GM12878 (cell line): ENCODE data around the gene ZBTB7B. TPM values are rescaled to one million over a fixed set of nuclear protein-coding genes. Genes with fewer than 3 reads are reported as not detected.
A peak's percentile ranks its signal among the peaks of the same experiment; 100 is the strongest.

Experiments
- ATAC-seq: fragments of 200-7000 bp; cut with Tn5 transposase; 3 replicates; pipeline ENCODE4 v1.9.1; 2020; ENCODE audit warnings: mild to moderate bottlenecking, moderate library complexity
- BruUV-seq: library from RNA; stranded (reverse); fragments of 400-500 nt; replicated peaks from 2 replicates; lab custom pipeline; 2021; lab: Mats Ljungman, UMichigan
- CTCF ChIA-PET: fragments of 300-600 bp; sonication (Branson Sonifier 250); formaldehyde crosslinking; extraction: SDS; loops from one replicate; lab custom pipeline; 2021; ENCODE audit warnings: inconsistent platforms; lab: Yijun Ruan, JAX
- POLR2A ChIA-PET: fragments of 350-600 bp; formaldehyde crosslinking; extraction: SDS; loops from one replicate; lab custom pipeline; 2021; ENCODE audit warnings: inconsistent platforms; lab: Charles Lee
- RAD21 ChIA-PET: fragments of 300-600 bp; sonication (Branson Sonifier 250); formaldehyde crosslinking; loops from one replicate; lab custom pipeline; 2023; ENCODE audit warnings: antibody characterized with exemption; ENCODE audit not compliant: unreplicated experiment; lab: Charles Lee
- SMC1A ChIA-PET: fragments of 300-600 bp; sonication (Branson Sonifier 250); formaldehyde crosslinking; loops from one replicate; lab custom pipeline; 2023; ENCODE audit not compliant: unreplicated experiment, uncharacterized antibody; lab: Charles Lee
- DNase-seq: peaks from one replicate; pipeline ENCODE4 v3.0.0-alpha.2; 2011; ENCODE audit warnings: low read depth, low spot score
- FAIRE-seq: peaks from 3 replicates; lab custom pipeline; 2011; peaks lifted over from hg19 to GRCh38; lab: Jason Lieb, UNC
- H2AFZ ChIP-seq: 2 replicates; pipeline ENCODE4 v1.6.0; 2011; ENCODE audit warnings: low read depth, low read length, control low read depth; ENCODE audit not compliant: control insufficient read depth
- H3K27ac ChIP-seq: 2 replicates; pipeline ENCODE4 v1.5.1; 2011; ENCODE audit warnings: control low read depth; ENCODE audit not compliant: control insufficient read depth, insufficient read depth
- H3K27me3 ChIP-seq, 2 experiments: replicated peaks in 1 of 2; 2 replicates each; pipeline versions ENCODE4 v1.6.0 to v1.6.1; 2011; ENCODE audit warnings: low read length in 1 of 2; ENCODE audit not compliant: control insufficient read depth in 2 of 2, insufficient read depth in 2 of 2
- H3K36me3 ChIP-seq, 2 experiments: 2 replicates each; pipeline ENCODE4 v1.5.1; 2011; ENCODE audit warnings: low read length in 1 of 2; ENCODE audit not compliant: control insufficient read depth in 2 of 2, insufficient read depth in 2 of 2
- H3K4me1 ChIP-seq: 2 replicates; pipeline ENCODE4 v1.6.1; 2011; ENCODE audit warnings: mild to moderate bottlenecking, low read length, moderate library complexity, mixed read lengths; ENCODE audit not compliant: control insufficient read depth, insufficient read depth
- H3K4me2 ChIP-seq: 2 replicates; pipeline ENCODE4 v1.6.0; 2011; ENCODE audit warnings: control low read depth; ENCODE audit not compliant: control insufficient read depth, insufficient read depth
- H3K4me3 ChIP-seq: fragments of 200-600 bp; sonication (generic); 2 replicates; pipeline ENCODE4 v1.5.1; 2016
- H3K79me2 ChIP-seq: 2 replicates; pipeline ENCODE4 v1.6.0; 2011; ENCODE audit warnings: low read length; ENCODE audit not compliant: control insufficient read depth, insufficient read depth
- H3K9ac ChIP-seq: 2 replicates; pipeline ENCODE4 v1.8.0; 2011; ENCODE audit warnings: low read length, control low read depth, mixed read lengths; ENCODE audit not compliant: control insufficient read depth, insufficient read depth
- H3K9me3 ChIP-seq: replicated peaks from 3 replicates; pipeline ENCODE4 v1.5.1; 2011; ENCODE audit warnings: mild to moderate bottlenecking, low read length; ENCODE audit not compliant: control insufficient read depth, insufficient read depth
- H4K20me1 ChIP-seq: 2 replicates; pipeline ENCODE4 v1.6.0; 2011; ENCODE audit not compliant: control insufficient read depth, insufficient read depth
- BACH1 ChIP-seq: fragments of 450-650 bp; IDR thresholded peaks from 2 replicates; pipeline ENCODE4 v1.6.1; 2017; ENCODE audit warnings: mild to moderate bottlenecking, borderline replicate concordance
- CUX1 ChIP-seq: IDR thresholded peaks from 2 replicates; pipeline ENCODE4 v1.6.1; 2012; ENCODE audit warnings: improper control_type of control experiment, low read depth, low read length; ENCODE audit not compliant: insufficient replicate concordance
- EGR1 ChIP-seq, 2 experiments: IDR thresholded peaks; 1 replicate in 1 of 2; 2 replicates in 1 of 2; pipeline ENCODE4 v1.6.1; 2011 to 2012; ENCODE audit warnings: low read depth in 2 of 2, low read length in 2 of 2, borderline replicate concordance in 1 of 2, mild to moderate bottlenecking in 1 of 2, moderate library complexity in 1 of 2
- MXI1 ChIP-seq: fragments of 150-350 bp; IDR thresholded peaks from 2 replicates; pipeline ENCODE4 v1.6.1; 2011; ENCODE audit warnings: low read depth, mild to moderate bottlenecking, inconsistent platforms, low read length, improper control_type of control experiment
- NR2C1 ChIP-seq: fragments of 450-650 bp; IDR thresholded peaks from 2 replicates; pipeline ENCODE4 v1.6.1; 2017; ENCODE audit warnings: antibody characterized with exemption, mild to moderate bottlenecking, moderate library complexity
- NR2F1 ChIP-seq: fragments of 450-650 bp; conservative IDR thresholded peaks from 2 replicates; pipeline ENCODE4 v1.6.1; 2017; ENCODE audit warnings: mild to moderate bottlenecking
- NRF1 ChIP-seq: conservative IDR thresholded peaks from 2 replicates; pipeline ENCODE4 v1.6.1; 2011; ENCODE audit warnings: mild to moderate bottlenecking, low read depth, low read length, improper control_type of control experiment
- PAX5 ChIP-seq: IDR thresholded peaks from 2 replicates; pipeline ENCODE4 v1.6.1; 2011; ENCODE audit warnings: low read depth, low read length, borderline replicate concordance
- POLR2A ChIP-seq: IDR thresholded peaks from 2 replicates; pipeline ENCODE4 v1.6.1; 2011; ENCODE audit warnings: low read depth, mild to moderate bottlenecking, low read length
- POLR2AphosphoS2 ChIP-seq: IDR thresholded peaks from 2 replicates; pipeline ENCODE4 v1.6.1; 2011; ENCODE audit warnings: low read depth, mild to moderate bottlenecking, low read length, improper control_type of control experiment, moderate library complexity
- POU2F2 ChIP-seq: IDR thresholded peaks from 3 replicates; pipeline ENCODE4 v1.6.1; 2011; ENCODE audit warnings: low read depth, mild to moderate bottlenecking, low read length, borderline replicate concordance
- RB1 ChIP-seq: fragments of 450-650 bp; formaldehyde crosslinking; IDR thresholded peaks from 2 replicates; pipeline ENCODE4 v1.6.1; 2017; ENCODE audit warnings: mild to moderate bottlenecking, borderline replicate concordance
- SMARCA5 ChIP-seq: fragments of 450-650 bp; IDR thresholded peaks from 2 replicates; pipeline ENCODE4 v1.6.1; 2017; ENCODE audit warnings: mild to moderate bottlenecking
- SRF ChIP-seq, 2 experiments: IDR thresholded peaks; 2 replicates each; pipeline ENCODE4 v1.6.1; 2011; ENCODE audit warnings: low read depth in 2 of 2, low read length in 2 of 2, mild to moderate bottlenecking in 1 of 2, moderate library complexity in 1 of 2
- TAF1 ChIP-seq: IDR thresholded peaks from 2 replicates; pipeline ENCODE4 v1.6.1; 2011; ENCODE audit warnings: mild to moderate bottlenecking, low read depth, low read length, borderline replicate concordance
- WRNIP1 ChIP-seq: IDR thresholded peaks from 2 replicates; pipeline ENCODE4 v1.6.1; 2011; ENCODE audit warnings: low read depth, low read length, improper control_type of control experiment, borderline replicate concordance
- WGBS: methylation state at CpG from one replicate; pipeline ENCODE4 v1.1.6; 2016; ENCODE audit warnings: low lambda C conversion rate; ENCODE audit not compliant: insufficient replicate concordance, insufficient coverage; ENCODE audit errors: missing lambda C conversion rate; 5-methylcytosine and 5-hydroxymethylcytosine counted together
- in situ Hi-C: fragments of 300-500 bp; cut with MboI; formaldehyde crosslinking; loops from 9 replicates; pipeline ENCODE4 v1.14.3; 2018; ENCODE audit warnings: mixed read lengths
- intact Hi-C: fragments of 100-400 bp; cut with micrococcal nuclease; formaldehyde crosslinking; loops from one replicate; pipeline ENCODE4 v1.14.2; 2022; ENCODE audit not compliant: unreplicated experiment
- polyA plus RNA-seq, 11 experiments: library from polyadenylated mRNA; depleted of rRNA in 4 of 11; unstranded in 6 of 11; stranded (reverse) in 5 of 11; fragments of >200 nt; fragmentation: Nextera tagmentation in 4 of 11; fragmentation: Illumina TruSeq in 1 of 11; extraction: Ambion mirVana in 4 of 11; extraction: Trizol in 1 of 11; gene quantifications; 1 replicate in 1 of 11; 2 replicates in 10 of 11; pipeline versions ENCODE4 v1.2.1 to v1.2.3, GENCODE V29; 2011 to 2016; ENCODE audit warnings: inconsistent platforms in 2 of 11, missing spikeins in 2 of 11, low read depth in 1 of 11
- total RNA-seq, 4 experiments: library from RNA; depleted of rRNA in 3 of 4; stranded (reverse); fragments of >200 nt in 3 of 4; fragmentation: Illumina TruSeq in 1 of 4; extraction: Trizol in 1 of 4; gene quantifications; 2 replicates each; pipeline versions ENCODE4 v1.2.1 to v1.2.3, GENCODE V29; 2013 to 2021

The ZBTB7B gene
- total and polyA plus RNA-seq, 10 of the 15 experiments (the other 5 are each of a cell fraction or from before 2014, with no cell fraction given), result 0.11 to 44.9 (median 11.3) TPM

GRCh38 chr1:155003227-155003765 is 694 bp downstream of the ZBTB7B start (continued):
- no peak for TF ChIP-seq CUX1
- no peak for TF ChIP-seq MXI1
- TF ChIP-seq RB1, result no peak

- intact Hi-C loops, result loop anchor here (2.0 to 5.0 kb wide), 2 partner anchors 13 to 42 kb away; partner anchors contain the start of gene PYGO2
- no TSS peak for BruUV-seq
- TF ChIP-seq NR2F1 (0 out of 2 replicates have a peak, but pooled peaks have one; percentile 12), NR2C1 (no peak), SMARCA5 (no peak), NRF1 (no peak), BACH1 (no peak), SRF (IDR thresholded peaks at IDR 0.05; ENCODE audit: low read depth in 2 of 2, low read length in 2 of 2) (peak; percentile 92 to 94), TAF1 (peak; percentile 22; the same call in 1 of the 2 replicates), EGR1 (IDR thresholded peaks at IDR 0.05; ENCODE audit: borderline replicate concordance in 1 of 2, low read depth in 2 of 2, low read length in 2 of 2) (peak in 1 of 2 experiments; percentile 63; a peak in 1 of 3 replicates), POLR2A (peak; percentile 44; the same call in 1 of the 2 replicates), PAX5 (no peak), POLR2AphosphoS2 (no peak), POU2F2 (no peak), WRNIP1 (no peak)
Measured at GRCh38 chr1:155003766-155004351, 1.3 kb downstream of the ZBTB7B start.

More at GRCh38 chr1:155003766-155004351, 1.3 kb downstream of the ZBTB7B start:
- RAD21 ChIA-PET, result interaction anchor here (1.1 to 3.3 kb wide), 5 partner anchors 11 to 81 kb away, joined by 4 to 14 read pairs (median 4); partner anchors contain the start of gene PBXIP1
- Histone ChIP-seq H3K4me3 (peak overlapping the region; percentile 99), H3K9me3 (no peaks in the 10 kb centered on the region), H3K79me2 (peaks cover 59% of the 10 kb centered on the region), H3K4me2 (peak overlapping the region; percentile 98), H2AFZ (peak overlapping the region; percentile 43; the same call in 1 of the 2 replicates), H4K20me1 (0 out of 2 replicates have a peak, but pooled peaks cover 3% of the 10 kb centered on the region), H3K4me1 (peaks cover 44% of the 10 kb centered on the region), H3K9ac (peak overlapping the region; percentile 85), H3K36me3 (no peaks in the 10 kb centered on the region; a peak in 1 of 4 replicates), H3K27ac (peak overlapping the region; percentile 91), H3K27me3 (no peaks in the 10 kb centered on the region)
- DNase-seq, result no peak
- SMC1A ChIA-PET, result interaction anchor here (0.6 to 1.4 kb wide), 6 partner anchors 9 to 824 kb away, joined by 3 to 4 read pairs (median 3); no protein-coding TSS in a partner anchor
- POLR2A ChIA-PET, result interaction anchor here (0.8 to 1.9 kb wide), 9 partner anchors 13 to 52 kb away, joined by 3 to 8 read pairs (median 4); partner anchors contain the start of genes FLAD1, PYGO2 and SHC1
- 3% methylated on average over 11 of the region's 34 CpGs for WGBS
- CTCF ChIA-PET, result interaction anchor here (0.8 to 2.1 kb wide), 4 partner anchors 13 to 60 kb away, joined by 3 to 18 read pairs (median 4); no protein-coding TSS in a partner anchor
- FAIRE-seq, result no peak
- ATAC-seq, result peak; percentile 17
- in situ Hi-C loops, result no loop called here
